ELF-1 (cell line): Measurements from ENCODE around the gene EEA1.

Experiments
- DNase-seq: peaks from one replicate; pipeline ENCODE4 v3.0.0-alpha.2; 2016; ENCODE audit warnings: low read depth, low spot score

EEA1 gene

DNA sequence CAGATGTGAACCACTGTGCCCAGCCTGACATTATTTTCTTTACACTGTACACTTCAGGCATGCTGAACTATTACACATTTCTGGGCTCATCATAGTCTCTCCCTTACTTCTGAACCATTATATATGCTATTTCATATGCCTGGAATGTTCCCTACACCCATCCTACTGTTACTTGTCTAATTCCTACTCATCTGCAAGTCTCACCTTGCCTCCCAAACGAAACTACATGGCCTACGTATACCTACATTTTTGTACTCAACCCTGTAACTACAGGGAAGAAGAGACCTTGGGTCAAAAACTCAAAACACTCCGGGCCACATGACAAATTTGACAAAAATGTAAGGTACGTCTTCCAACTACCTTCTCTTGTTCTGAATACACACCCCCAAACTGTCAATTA is 9.5 kb upstream of the EEA1 start:
- no peak for DNase-seq

- DNase-seq, result no peak
Measured at GRCh38 chr12:92938018-92938417, 8.9 kb upstream of the EEA1 start.

- peak; percentile 57 for DNase-seq
Measured at GRCh38 chr12:92933606-92934005, 4.5 kb upstream of the EEA1 start.

DNA sequence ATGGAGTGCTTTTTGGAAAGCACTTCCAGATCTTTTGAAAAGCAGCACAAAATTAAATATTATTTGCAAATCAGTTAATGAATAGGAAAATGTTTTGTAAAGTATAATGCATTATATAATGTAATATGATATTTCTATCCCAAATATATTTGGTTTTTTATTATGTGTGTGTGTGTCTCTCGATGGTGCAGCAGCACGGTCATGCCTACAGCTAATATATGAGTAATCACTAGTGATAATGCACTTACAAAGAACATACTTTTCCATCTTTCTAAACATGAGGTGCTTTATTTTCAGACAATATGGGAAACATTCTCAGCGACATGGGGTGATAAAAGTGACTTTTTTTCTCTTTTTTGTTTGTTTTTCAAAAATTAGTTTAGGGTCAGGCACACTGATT is 1.3 kb upstream of the EEA1 start:
- DNase-seq, result no peak

GRCh38 chr12:92929983-92930382 is 888 bp upstream of the EEA1 start:
- no peak for DNase-seq

GRCh38 chr12:92928421-92928961 is 604 bp downstream of the EEA1 start:
- DNase-seq, result peak; percentile 32

DNA sequence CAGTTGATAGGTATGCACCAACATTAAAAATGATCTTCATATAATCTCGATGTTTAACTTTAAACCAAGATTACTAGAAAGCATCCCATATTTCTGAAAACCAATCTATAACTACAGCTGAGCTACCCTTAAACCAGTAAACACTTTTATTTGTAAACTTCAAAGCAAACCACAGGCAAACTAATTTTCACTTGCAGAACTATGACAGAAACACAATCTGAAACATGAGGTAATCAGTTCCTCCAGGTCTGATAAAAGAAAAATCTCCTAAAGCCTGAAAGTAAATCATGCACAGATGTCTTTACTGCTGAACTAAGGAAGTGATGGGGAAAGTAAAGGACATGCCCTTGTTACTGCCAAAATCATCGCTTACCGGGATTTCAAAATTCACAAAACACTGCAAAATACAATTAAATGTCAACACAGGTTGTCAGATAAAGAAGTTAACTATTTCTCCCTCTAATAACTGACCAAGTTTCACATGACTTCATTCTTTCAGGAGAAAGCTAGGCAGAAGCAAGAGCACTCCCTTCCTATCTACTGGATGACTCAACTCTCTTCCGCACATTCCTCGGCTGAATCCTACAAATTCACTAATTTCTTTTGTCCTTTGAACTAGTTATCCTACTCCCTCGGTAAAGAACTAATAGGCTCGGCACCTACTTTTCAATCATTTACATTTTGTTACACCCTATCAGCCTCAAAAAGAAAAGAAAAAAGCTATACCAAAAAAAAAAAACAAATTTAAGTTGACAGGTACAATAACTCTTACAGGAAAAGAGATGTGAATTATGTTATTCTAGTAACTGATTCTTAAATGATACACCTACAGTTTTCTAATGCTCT is 1.4 kb downstream of the EEA1 start:
- DNase-seq, result no peak

- peak; percentile 39 for DNase-seq
Measured at GRCh38 chr12:92927055-92927435, 2.0 kb downstream of the EEA1 start.

DNA sequence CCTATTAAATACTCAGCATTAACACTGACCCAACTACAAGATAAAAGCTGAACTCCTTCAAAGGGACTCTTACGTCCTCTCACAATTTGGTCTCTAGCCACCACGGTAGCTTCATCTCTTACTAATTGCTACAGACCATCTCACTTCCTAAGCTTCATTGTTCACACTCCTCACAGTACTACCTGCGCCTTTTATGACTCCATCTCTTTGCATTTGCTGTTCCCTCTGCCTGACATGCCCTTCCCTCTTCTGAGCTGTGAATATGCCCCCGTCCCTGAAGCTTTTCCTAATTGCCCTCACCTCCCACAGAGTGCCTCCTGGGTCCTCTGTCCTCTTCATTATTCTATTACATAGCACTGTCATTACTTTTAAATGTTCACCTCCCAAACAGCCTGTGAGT is 2.5 kb downstream of the EEA1 start:
- peak; percentile 23 for DNase-seq

- no peak for DNase-seq
Measured at GRCh38 chr12:92921877-92922276, 7.2 kb downstream of the EEA1 start.

GRCh38 chr12:92915365-92915764 is 13.7 kb downstream of the EEA1 start:
- no peak for DNase-seq

GRCh38 chr12:92914170-92914569 is 14.9 kb downstream of the EEA1 start:
- DNase-seq, result no peak

DNA sequence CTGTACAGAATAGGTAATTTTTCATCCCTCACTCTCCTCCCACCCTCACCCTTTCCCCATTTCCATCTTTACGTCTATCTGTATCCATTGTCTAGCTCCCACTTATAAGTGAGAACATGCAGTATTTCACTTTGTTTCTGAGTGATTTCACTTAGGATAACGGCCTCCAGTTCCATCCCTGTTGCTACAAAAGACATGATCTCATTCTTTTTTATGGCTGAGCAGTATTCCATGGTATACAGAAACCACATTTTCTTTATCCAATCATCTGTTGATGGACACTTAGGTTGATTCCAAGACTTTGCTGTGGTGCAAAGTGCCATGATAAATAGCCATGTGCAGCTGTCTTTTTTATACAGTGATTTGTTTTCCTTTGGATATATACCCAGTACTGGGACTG is 16.4 kb downstream of the EEA1 start:
- DNase-seq, result no peak

- DNase-seq, result no peak
Measured at GRCh38 chr12:92912052-92912451, 17.0 kb downstream of the EEA1 start.

- DNase-seq, result no peak
Measured at GRCh38 chr12:92911339-92911738, 17.8 kb downstream of the EEA1 start.

DNA sequence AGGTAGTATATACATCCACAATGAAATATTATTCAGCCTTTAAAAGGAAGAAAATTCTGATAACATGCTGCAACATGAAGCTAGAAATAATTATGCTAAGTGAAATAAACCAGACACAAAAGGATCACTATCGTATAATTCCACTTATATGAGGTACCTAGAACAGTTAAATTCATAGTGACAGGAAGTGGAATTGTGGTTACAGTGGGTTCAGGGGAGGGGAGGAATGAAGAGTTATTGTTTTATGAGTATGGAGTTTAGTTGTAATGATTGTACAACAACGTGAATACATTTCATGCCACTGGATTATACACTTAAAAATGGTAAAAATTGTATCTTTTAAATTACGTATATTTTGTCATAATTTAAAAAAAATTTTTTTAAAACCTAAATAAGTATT is 21.0 kb downstream of the EEA1 start:
- no peak for DNase-seq

GRCh38 chr12:92905811-92906554 is 23.1 kb downstream of the EEA1 start:
- DNase-seq, result no peak

DNA sequence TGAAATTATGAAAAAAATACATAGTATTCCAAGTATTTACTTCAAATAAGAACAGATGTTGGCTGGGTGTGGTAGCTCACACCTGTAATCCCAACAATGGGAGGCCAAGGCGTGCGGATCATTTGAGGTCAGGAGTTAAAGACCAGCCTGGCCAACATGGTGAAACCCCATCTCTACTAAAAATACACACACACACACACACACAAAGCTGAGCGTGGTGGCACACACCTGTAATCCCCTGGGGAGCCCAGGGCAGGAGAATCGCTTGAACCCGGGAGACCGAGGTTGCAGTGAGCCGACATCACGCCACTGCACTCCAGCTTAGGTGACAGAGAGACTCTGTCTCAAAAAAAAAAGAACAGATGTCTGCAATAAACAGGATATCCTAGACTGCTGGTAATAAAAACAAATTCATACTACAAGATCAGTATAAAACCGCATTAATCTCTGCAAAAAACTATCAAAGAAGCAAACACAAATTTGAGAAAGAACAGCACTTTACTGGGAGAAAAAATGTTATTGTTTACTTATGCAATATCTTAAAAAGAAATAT is 23.8 kb downstream of the EEA1 start:
- DNase-seq, result no peak

DNA sequence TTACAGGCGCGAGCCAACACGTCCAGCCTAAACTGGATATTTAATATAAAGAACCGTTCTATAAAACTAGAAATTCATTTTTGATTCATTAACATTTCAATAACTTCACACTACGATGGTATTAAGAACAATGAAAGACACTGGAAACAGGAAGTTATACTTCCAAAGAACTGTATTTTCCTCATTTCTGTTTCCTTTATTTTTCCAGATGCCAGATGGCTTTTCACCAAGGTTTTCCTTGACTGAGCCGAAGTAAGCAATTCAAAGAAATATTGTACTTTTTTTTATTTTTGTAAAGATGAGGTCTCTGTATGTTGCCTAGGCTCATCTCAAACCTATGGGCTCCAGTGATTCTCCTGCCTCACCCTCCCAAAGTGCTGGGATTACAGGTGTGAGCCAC is 28.2 kb downstream of the EEA1 start:
- no peak for DNase-seq

DNA sequence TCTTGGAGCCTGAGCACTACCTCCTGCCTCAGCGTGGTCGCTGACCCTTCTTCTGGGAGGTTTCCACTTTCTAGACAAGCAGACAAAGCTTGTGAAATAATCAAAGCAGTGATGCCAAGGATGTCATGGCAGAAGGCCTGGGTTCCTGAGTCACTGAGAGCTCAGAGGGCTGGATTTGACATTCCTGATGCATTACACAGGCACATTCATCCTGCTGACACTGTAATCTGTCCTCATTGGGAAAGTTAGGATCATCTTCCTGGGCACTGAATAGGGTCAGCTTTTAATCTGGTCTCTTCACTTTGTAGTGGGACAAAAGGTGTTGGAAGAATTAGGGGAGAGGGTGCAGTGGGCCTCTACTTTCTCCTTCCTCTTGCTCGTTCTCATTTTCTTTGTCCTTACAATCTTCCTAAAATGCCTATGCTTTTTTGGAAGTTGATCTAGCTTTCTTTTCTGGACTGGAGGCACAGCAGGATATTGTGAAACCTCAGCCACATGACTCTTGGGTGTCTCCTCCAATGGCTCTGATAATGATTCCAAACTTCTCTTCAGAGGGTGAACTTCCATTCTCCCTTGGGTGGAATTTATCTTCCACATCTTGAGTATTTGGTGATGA is 29.6 kb downstream of the EEA1 start:
- DNase-seq, result peak; percentile 67

GRCh38 chr12:92898755-92899154 is 30.3 kb downstream of the EEA1 start:
- DNase-seq, result no peak

- no peak for DNase-seq
Measured at GRCh38 chr12:92897844-92898243, 31.3 kb downstream of the EEA1 start.
